Measurements from ENCODE around the gene DLG4.

DLG4 gene

GRCh38 chr17:7144213-7144612, 75.4 kb downstream of the DLG4 start:
- no peaks in the 10 kb centered on the region for H3K4me1 Mint-ChIP-seq
- H3K27me3 Mint-ChIP-seq = peaks cover 2% of the 10 kb centered on the region
- H3K9me3 Mint-ChIP-seq = no peaks in the 10 kb centered on the region
- no peak overlapping the region for H3K4me3 Mint-ChIP-seq
- H3K27ac Mint-ChIP-seq = no peak overlapping the region
- no peaks in the 10 kb centered on the region for H3K36me3 Mint-ChIP-seq

GRCh38 chr17:7141824-7142223, 77.8 kb downstream of the DLG4 start:
- Mint-ChIP-seq H3K27ac (no peak overlapping the region), H3K4me1 (no peaks in the 10 kb centered on the region), H3K27me3 (peaks cover 4% of the 10 kb centered on the region), H3K4me3 (no peak overlapping the region), H3K36me3 (no peaks in the 10 kb centered on the region), H3K9me3 (no peaks in the 10 kb centered on the region)

GRCh38 chr17:7139400-7139799, 80.2 kb downstream of the DLG4 start:
- H3K4me3 Mint-ChIP-seq = no peak overlapping the region
- peaks cover 5% of the 10 kb centered on the region for H3K4me1 Mint-ChIP-seq
- no peak overlapping the region for H3K27ac Mint-ChIP-seq
- H3K9me3 Mint-ChIP-seq = no peaks in the 10 kb centered on the region
- no peaks in the 10 kb centered on the region for H3K36me3 Mint-ChIP-seq
- peaks cover 4% of the 10 kb centered on the region for H3K27me3 Mint-ChIP-seq

- Mint-ChIP-seq H3K36me3 (no peaks in the 10 kb centered on the region), H3K4me1 (peaks cover 5% of the 10 kb centered on the region), H3K27ac (no peak overlapping the region), H3K9me3 (no peaks in the 10 kb centered on the region), H3K4me3 (no peak overlapping the region), H3K27me3 (peaks cover 4% of the 10 kb centered on the region)
Observed at GRCh38 chr17:7138800-7139381, 80.7 kb downstream of the DLG4 start.

- Mint-ChIP-seq H3K27me3 (peaks cover 4% of the 10 kb centered on the region), H3K27ac (no peak overlapping the region), H3K36me3 (no peaks in the 10 kb centered on the region), H3K9me3 (no peaks in the 10 kb centered on the region), H3K4me3 (no peak overlapping the region), H3K4me1 (peaks cover 19% of the 10 kb centered on the region)
Observed at GRCh38 chr17:7137171-7137943, 82.3 kb downstream of the DLG4 start.
